Duodenal mucosa (tissue), 2 donors: ENCODE measurements around the gene ENPP7.

ENCODE experiments used
- H3K27ac ChIP-seq: one replicate; pipeline ENCODE4 v1.7.0; 2013; ENCODE audit warnings: low read depth, low read length
- H3K27me3 ChIP-seq, 2 donors: one replicate each; pipeline ENCODE4 v1.7.0; 2013; ENCODE audit warnings: low read length in 2 of 2, control low read depth in 1 of 2; ENCODE audit not compliant: insufficient read depth in 2 of 2, control insufficient read depth in 1 of 2
- H3K36me3 ChIP-seq, 2 donors: one replicate each; pipeline ENCODE4 v1.7.0; 2013; ENCODE audit warnings: low read length in 2 of 2, control low read depth in 1 of 2; ENCODE audit not compliant: insufficient read depth in 2 of 2, control insufficient read depth in 1 of 2
- H3K4me1 ChIP-seq, 2 donors: one replicate each; pipeline ENCODE4 v1.7.0; 2013; ENCODE audit warnings: low read length in 2 of 2, control low read depth in 1 of 2; ENCODE audit not compliant: insufficient read depth in 2 of 2, control insufficient read depth in 1 of 2
- H3K4me3 ChIP-seq, 2 donors: one replicate each; pipeline ENCODE4 v1.7.0; 2013; ENCODE audit warnings: low read length in 2 of 2, low read depth in 1 of 2
- H3K9ac ChIP-seq, 2 donors: one replicate each; pipeline ENCODE4 v1.7.0; 2013; ENCODE audit warnings: low read length in 2 of 2, low read depth in 1 of 2
- H3K9me3 ChIP-seq, 2 donors: one replicate each; pipeline ENCODE4 v1.7.0; 2013; ENCODE audit warnings: low read length in 2 of 2, control low read depth in 1 of 2; ENCODE audit not compliant: control insufficient read depth in 1 of 2

The ENPP7 gene

GRCh38 chr17:79784353-79785016 is 53.7 kb downstream of the ENPP7 start:
- Histone ChIP-seq H3K4me1 (no peaks in the 10 kb centered on the region), H3K27ac (no peak overlapping the region), H3K4me3 (no peak overlapping the region), H3K9me3 (no peaks in the 10 kb centered on the region), H3K27me3 (peaks cover 48 to 61% of the 10 kb centered on the region in 2 donors), H3K9ac (no peak overlapping the region), H3K36me3 (no peaks in the 10 kb centered on the region)

- H3K4me3 ChIP-seq, result no peak overlapping the region
- no peaks in the 10 kb centered on the region for H3K4me1 ChIP-seq
- no peaks in the 10 kb centered on the region for H3K9me3 ChIP-seq
- peaks cover 48 to 62% of the 10 kb centered on the region in 2 donors for H3K27me3 ChIP-seq
- H3K27ac ChIP-seq, result no peak overlapping the region
- H3K36me3 ChIP-seq, result no peaks in the 10 kb centered on the region
- no peak overlapping the region for H3K9ac ChIP-seq
Measured at GRCh38 chr17:79785017-79785899, 54.5 kb downstream of the ENPP7 start.

- H3K4me3 ChIP-seq, result no peak overlapping the region
- H3K27me3 ChIP-seq, result peaks cover 49 to 62% of the 10 kb centered on the region in 2 donors
- H3K9ac ChIP-seq, result no peak overlapping the region
- H3K27ac ChIP-seq, result no peak overlapping the region
- no peaks in the 10 kb centered on the region for H3K36me3 ChIP-seq
- no peaks in the 10 kb centered on the region for H3K9me3 ChIP-seq
- no peaks in the 10 kb centered on the region for H3K4me1 ChIP-seq
Measured at GRCh38 chr17:79785900-79786810, 55.4 kb downstream of the ENPP7 start.

GRCh38 chr17:79786930-79787643 is 56.3 kb downstream of the ENPP7 start:
- H3K4me3 ChIP-seq, result no peak overlapping the region
- no peaks in the 10 kb centered on the region for H3K9me3 ChIP-seq
- H3K4me1 ChIP-seq, result no peaks in the 10 kb centered on the region
- H3K27me3 ChIP-seq, result peaks cover 52 to 63% of the 10 kb centered on the region in 2 donors
- no peak overlapping the region for H3K27ac ChIP-seq
- no peaks in the 10 kb centered on the region for H3K36me3 ChIP-seq
- no peak overlapping the region for H3K9ac ChIP-seq

- H3K9ac ChIP-seq, result no peak overlapping the region
- peaks cover 0 to 6% of the 10 kb centered on the region in 2 donors for H3K4me1 ChIP-seq
- no peaks in the 10 kb centered on the region for H3K9me3 ChIP-seq
- H3K27me3 ChIP-seq, result peaks cover 60 to 65% of the 10 kb centered on the region in 2 donors
- H3K27ac ChIP-seq, result no peak overlapping the region
- H3K36me3 ChIP-seq, result no peaks in the 10 kb centered on the region
- no peak overlapping the region for H3K4me3 ChIP-seq
Measured at GRCh38 chr17:79788455-79788854, 57.7 kb downstream of the ENPP7 start.

GRCh38 chr17:79788989-79789942 is 58.5 kb downstream of the ENPP7 start:
- H3K36me3 ChIP-seq, result no peaks in the 10 kb centered on the region
- peaks cover 63 to 65% of the 10 kb centered on the region in 2 donors for H3K27me3 ChIP-seq
- H3K27ac ChIP-seq, result no peak overlapping the region
- H3K9me3 ChIP-seq, result no peaks in the 10 kb centered on the region
- no peak overlapping the region for H3K4me3 ChIP-seq
- no peak overlapping the region for H3K9ac ChIP-seq
- peaks cover 0 to 8% of the 10 kb centered on the region in 2 donors for H3K4me1 ChIP-seq

GRCh38 chr17:79789943-79790804 is 59.4 kb downstream of the ENPP7 start:
- Histone ChIP-seq H3K9ac (no peak overlapping the region), H3K4me1 (peaks cover 0 to 8% of the 10 kb centered on the region in 2 donors), H3K4me3 (no peak overlapping the region), H3K27me3 (peaks cover 63 to 65% of the 10 kb centered on the region in 2 donors), H3K27ac (no peak overlapping the region), H3K9me3 (no peaks in the 10 kb centered on the region), H3K36me3 (peaks cover 0 to 4% of the 10 kb centered on the region in 2 donors)
